ENCODE results near the gene EZH2.

EZH2 gene

GRCh38 chr7:148828965-148829364 lies 55.1 kb downstream of the EZH2 start:
- DNase-seq (ENCODE audit: low read depth in 1 of 2, low spot score in 1 of 2) = no peak
- Histone ChIP-seq H3K4me3 (replicated peaks; ENCODE audit: insufficient read depth, low read length) (no peak overlapping the region), H3K27me3 (ENCODE audit: insufficient read depth, poor library complexity, severe bottlenecking) (no peaks in the 10 kb centered on the region), H3K27ac (replicated peaks) (no peak overlapping the region)
- TF ChIP-seq GABPA (IDR thresholded peaks at IDR 0.05; ENCODE audit: low read depth) (no peak), CTCF (IDR thresholded peaks at IDR 0.05; ENCODE audit: insufficient read depth, low read length) (no peak), SPI1 (IDR thresholded peaks at IDR 0.05; ENCODE audit: borderline replicate concordance, low read depth) (no peak)

GRCh38 chr7:148825338-148825737 lies 58.8 kb downstream of the EZH2 start:
- H3K27ac ChIP-seq (replicated peaks) = no peak overlapping the region
- H3K4me3 ChIP-seq (replicated peaks; ENCODE audit: insufficient read depth, low read length) = no peak overlapping the region
- no peak for DNase-seq (ENCODE audit: low read depth in 1 of 2, low spot score in 1 of 2)
- no peaks in the 10 kb centered on the region for H3K27me3 ChIP-seq (ENCODE audit: insufficient read depth, poor library complexity, severe bottlenecking)
- TF ChIP-seq SPI1 (IDR thresholded peaks at IDR 0.05; ENCODE audit: borderline replicate concordance, low read depth) (no peak), POLR2AphosphoS5 (IDR thresholded peaks at IDR 0.05; ENCODE audit: low read depth) (no peak), CTCF (IDR thresholded peaks at IDR 0.05; ENCODE audit: insufficient read depth, low read length) (no peak), GABPA (IDR thresholded peaks at IDR 0.05; ENCODE audit: low read depth) (no peak), REST (IDR thresholded peaks at IDR 0.05; ENCODE audit: insufficient replicate concordance, low read depth) (no peak)

GRCh38 chr7:148824864-148825263 lies 59.2 kb downstream of the EZH2 start:
- TF ChIP-seq SPI1 (IDR thresholded peaks at IDR 0.05; ENCODE audit: borderline replicate concordance, low read depth) (no peak), GABPA (IDR thresholded peaks at IDR 0.05; ENCODE audit: low read depth) (no peak), CTCF (IDR thresholded peaks at IDR 0.05; ENCODE audit: insufficient read depth, low read length) (no peak), REST (IDR thresholded peaks at IDR 0.05; ENCODE audit: insufficient replicate concordance, low read depth) (no peak), POLR2AphosphoS5 (IDR thresholded peaks at IDR 0.05; ENCODE audit: low read depth) (no peak)
- H3K27ac ChIP-seq (replicated peaks) = no peak overlapping the region
- H3K4me3 ChIP-seq (replicated peaks; ENCODE audit: insufficient read depth, low read length) = no peak overlapping the region
- no peak for DNase-seq (ENCODE audit: low read depth in 1 of 2, low spot score in 1 of 2)
- H3K27me3 ChIP-seq (ENCODE audit: insufficient read depth, poor library complexity, severe bottlenecking) = no peaks in the 10 kb centered on the region

GRCh38 chr7:148821422-148821821 lies 62.7 kb downstream of the EZH2 start:
- Histone ChIP-seq H3K27me3 (ENCODE audit: insufficient read depth, poor library complexity, severe bottlenecking) (no peaks in the 10 kb centered on the region), H3K4me3 (replicated peaks; ENCODE audit: insufficient read depth, low read length) (no peak overlapping the region), H3K27ac (replicated peaks) (no peak overlapping the region)
- no peak for TF ChIP-seq GABPA (IDR thresholded peaks at IDR 0.05; ENCODE audit: low read depth)
- TF ChIP-seq POLR2AphosphoS5 (IDR thresholded peaks at IDR 0.05; ENCODE audit: low read depth) = no peak
- no peak for TF ChIP-seq CTCF (IDR thresholded peaks at IDR 0.05; ENCODE audit: insufficient read depth, low read length)
- no peak for TF ChIP-seq REST (IDR thresholded peaks at IDR 0.05; ENCODE audit: insufficient replicate concordance, low read depth)
- no peak for TF ChIP-seq SPI1 (IDR thresholded peaks at IDR 0.05; ENCODE audit: borderline replicate concordance, low read depth)
- no peak for DNase-seq (ENCODE audit: low read depth in 1 of 2, low spot score in 1 of 2)

Measured in HL-60 (cell line).